Umbilical cord (tissue), 2 donors: ENCODE results near the gene FZR1. TPM values are rescaled to one million over a fixed set of nuclear protein-coding genes. Genes with fewer than 3 reads are reported as not detected.

Experiments
- DNase-seq: peaks from one replicate; pipeline ENCODE4 v3.0.0-alpha.2; 2015; ENCODE audit warnings: low spot score
- total RNA-seq: library from RNA; depleted of rRNA; stranded (reverse); fragments of >200 nt; gene quantifications from one replicate; pipeline ENCODE4 v1.2.3, GENCODE V29; 2014; ENCODE audit warnings: low replicate concordance; ENCODE audit not compliant: insufficient read depth

FZR1 gene
- total RNA-seq, 1 donor from 2014 or later: 27.7 TPM

DNA sequence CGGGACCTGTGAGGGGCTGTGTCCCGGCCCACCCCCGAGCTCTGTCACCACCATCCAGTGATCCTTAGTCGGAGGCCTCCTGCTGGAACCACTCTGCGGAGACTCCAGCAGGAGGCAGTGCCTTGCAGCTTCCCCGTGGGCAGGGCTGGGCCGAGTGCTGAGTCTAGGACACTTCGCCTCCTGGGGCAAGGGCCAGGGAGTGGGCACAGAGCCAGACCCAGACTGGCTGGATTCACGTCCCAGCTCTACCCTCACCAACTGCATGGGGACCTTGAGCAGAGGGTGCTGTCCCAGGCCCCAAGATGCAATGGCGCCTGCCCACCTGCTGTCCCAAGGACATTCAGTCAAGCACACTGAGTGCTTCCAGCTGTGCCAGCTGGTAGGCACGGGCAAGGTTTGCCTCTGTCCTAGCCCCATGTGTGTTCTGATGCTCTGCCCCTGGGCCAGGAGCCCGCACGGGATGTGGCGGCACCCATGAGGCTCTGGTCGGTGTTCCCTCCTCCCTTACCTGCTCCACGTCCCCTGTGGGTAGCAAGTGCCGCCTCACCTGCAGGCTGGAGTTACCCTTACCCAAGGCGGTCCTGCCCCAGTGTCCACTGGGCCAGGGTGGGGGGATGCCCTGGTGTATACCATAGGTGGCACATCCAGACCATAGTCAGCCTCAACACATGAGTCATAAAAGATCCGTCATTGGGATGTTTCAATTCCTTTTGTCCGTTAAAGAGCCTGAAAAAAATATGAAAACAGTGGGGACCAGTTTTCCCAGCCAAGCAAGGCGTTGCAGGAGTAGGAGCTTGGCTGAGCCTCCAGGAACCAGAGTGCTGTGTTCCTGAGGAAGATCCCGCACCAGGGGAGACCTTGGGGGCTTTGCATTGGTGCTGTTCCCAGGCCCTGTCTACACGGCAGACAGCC, 7.4 kb downstream of the FZR1 start:
- no peak for DNase-seq

DNA sequence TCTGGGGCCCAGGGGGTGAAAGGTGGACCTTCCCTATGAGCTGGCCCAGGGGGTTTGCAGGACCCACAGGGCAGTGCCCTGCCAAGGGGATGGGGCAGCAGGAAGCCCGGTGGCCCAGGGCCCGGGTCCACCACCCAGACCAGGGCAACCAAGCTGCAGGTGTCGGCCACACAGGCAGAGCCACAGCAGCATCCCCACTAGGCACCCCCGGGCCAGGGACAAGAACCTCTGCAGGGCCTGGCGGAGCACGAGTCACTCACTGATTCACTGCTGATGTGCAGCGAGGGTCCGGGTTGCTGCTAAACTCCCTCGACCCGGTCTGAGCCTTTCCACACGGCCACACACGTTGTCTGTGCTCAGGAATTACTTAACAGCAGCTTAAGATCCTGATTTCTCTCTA, 8.8 kb downstream of the FZR1 start:
- no peak for DNase-seq

DNA sequence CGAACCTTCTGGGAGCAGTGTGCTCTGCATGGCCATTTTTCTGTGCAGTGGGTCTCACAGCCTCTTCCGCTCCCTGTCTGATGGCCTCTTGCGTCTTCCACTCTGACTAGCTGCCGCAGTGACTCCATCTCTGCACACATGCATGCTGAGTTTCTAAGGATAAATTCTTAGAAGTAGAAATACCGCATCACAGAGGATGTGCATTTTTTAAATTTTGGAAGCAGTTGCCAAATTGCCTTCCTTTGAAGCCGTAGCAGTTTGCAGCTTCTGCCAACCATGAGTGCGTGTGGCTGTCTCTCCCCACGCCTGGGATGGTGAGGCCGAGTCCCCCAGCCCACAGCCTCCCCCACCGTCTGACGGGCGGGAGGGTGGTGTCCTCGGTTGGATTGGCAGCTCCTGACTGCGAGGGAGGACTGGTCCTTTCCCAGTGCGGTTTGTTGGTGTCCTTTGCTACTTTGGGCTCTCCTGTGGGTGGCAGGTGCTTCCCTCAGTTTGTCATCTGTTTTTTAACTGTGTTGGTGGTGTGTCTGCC, 9.8 kb downstream of the FZR1 start:
- no peak for DNase-seq

DNA sequence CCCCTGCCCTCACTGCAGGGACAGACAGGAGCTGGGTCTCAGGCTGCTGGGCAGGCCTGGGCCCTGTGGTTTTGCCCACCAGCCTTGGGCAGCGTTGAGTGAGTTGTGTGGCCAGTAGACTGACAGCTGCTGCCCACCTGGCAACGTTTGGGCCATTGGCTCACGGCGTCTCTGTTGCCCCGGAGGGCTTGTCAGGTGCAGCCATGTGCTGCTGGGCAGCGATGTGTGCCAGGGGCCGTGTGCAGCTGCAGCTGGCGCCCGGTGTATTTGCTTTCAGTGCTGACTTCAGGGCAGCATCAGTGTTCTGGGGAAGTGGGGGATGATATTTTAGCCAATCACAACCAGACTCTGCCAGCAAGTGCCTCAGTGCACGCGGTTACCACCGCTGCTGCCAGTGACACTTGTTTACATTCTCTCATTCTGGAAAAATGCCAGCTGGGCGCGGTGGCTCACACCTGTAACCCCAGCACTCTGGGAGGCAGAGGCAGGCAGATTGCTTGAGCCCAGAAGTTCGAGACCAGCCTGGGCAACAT, 10.6 kb downstream of the FZR1 start:
- no peak for DNase-seq

DNA sequence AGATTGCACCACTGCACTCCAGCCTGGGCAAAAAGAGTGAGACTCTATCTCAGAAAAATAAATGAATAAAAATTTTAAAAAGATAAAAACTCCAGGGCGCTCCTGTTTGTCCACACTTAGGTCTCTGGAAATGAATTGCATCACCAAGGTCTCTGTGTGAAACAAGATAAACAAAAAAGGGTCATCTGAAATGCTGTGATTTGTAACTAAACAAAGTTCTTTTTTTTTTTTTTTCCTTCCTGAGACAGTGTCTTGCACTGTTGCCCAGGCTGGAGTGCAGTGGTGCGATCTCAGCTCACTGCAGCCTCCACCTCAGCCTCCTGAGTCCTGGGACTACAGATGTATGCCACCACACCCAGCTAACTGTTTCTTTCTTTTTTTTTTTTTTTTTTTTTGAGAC, 11.5 kb downstream of the FZR1 start:
- DNase-seq: no peak

DNA sequence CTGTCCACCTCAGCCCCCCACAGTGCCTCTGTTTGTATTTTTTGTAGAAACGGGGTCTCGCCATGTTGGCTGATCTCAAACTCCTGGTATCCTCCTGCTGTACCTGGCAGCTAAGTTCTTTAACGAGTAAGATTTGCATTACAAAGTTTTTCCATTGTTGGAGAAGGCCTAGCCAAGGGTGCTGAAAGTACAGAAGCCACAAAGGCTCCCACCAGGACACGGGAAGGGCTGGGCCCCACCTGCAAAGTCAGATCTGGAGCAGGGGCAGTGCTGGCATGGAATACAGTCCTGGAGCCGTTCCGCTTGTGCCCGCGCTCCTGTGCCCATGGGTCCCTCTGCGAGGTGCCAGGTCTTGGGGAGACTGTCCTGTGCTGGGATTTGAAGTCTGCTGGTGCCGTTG, 12.1 kb downstream of the FZR1 start:
- DNase-seq: no peak

DNA sequence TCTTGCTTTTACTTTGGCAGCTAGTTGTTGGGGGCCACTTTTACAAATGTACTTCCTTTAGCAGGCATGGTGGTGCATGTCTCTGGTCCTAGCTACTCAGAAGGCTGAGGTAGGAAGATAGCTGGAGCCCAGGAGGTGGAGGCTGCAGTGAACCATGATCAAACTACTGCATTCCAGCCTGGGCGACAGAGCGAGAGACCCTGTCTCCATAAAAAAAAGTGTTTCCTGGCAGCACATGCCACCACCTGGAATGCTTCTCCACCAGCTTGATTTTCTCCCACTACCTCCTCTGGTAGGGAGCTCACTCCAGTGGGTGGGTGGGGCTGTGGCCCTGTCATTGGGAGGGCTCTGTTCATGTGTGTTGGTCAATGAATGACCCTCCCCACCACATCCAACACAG, 12.5 kb downstream of the FZR1 start:
- DNase-seq: no peak

DNA sequence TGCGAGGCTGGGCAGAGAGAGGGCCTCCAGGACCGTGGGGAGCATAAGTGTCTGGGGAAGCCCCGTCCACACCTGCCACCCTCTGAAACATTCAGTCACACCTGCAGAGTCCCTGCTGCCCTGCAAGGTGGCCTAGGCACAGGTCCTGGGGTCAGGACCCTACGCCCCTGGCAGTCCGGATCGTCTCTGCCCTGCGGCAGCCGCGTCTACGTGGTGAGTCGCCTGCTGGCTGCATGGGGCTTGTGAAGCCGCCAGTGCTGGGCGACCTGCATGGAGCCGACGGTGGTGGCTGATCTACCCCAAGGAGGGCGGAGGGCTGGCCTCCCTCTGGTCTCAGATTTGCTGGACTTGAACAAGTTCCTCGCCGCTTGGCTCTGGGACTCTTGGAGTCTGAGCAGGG, 13.0 kb downstream of the FZR1 start:
- DNase-seq: no peak

DNA sequence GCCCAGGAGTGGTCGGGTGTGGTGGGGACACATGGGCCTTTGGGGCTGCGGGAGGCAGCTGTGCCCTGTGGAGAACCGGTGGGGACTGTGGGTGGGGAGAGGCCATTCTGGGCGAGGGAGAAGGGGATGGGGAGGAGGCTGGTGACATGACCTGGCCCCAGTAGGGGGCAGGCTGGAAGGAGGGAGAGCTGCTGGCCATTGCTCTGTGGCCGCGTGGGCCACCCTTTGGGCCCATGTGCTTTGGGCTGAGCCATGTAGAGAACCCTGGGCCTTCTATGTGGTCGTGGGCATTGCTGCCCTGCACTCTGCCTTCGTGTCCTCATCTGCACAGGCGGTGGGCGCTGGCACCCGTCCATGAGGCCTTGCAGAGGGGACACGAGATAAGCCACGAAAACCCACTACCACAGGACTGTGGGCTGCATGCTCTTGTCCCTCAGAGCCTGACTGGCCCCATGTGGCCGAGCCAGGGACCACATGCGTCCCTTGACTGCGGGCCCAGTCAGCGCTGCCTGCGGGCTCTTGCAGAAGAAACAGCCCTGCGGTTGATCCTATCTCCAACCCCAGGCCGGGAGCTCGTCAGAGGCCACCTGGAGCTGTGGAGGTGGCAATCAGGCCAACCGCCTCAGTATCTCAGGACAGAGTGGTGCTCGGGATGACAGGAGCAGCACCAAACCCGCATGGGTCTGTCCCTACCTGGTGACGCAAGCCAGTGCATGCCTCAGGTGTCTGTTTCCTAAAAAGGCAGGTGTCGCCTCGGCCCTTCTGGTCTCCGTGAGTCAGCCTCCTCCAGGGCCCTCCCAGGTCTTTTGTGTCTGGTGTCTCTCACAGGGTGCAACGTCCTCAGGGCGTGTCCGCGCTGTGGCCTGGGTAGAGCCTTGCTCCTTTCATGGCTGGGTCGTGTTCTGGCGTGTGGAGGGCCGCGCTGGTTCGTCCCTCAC, 14.3 kb downstream of the FZR1 start:
- peak; percentile 35 for DNase-seq

DNA sequence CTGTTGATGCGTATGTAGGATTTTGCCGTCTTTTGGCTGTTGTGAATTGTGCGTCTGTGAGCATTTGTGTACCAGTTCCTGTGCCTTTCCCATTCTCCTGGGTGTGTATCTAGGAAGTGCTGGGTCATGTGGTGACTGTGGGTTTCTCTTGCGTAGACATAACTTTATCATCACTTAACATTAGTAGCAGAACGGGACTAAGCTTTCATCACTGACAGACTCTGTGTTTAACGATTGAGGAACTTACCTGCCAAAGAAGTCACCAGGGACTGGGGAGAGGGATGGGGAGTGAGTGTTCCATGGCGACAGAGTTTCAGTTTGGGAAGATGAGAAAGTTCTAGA, 15.0 kb downstream of the FZR1 start:
- DNase-seq: no peak

DNA sequence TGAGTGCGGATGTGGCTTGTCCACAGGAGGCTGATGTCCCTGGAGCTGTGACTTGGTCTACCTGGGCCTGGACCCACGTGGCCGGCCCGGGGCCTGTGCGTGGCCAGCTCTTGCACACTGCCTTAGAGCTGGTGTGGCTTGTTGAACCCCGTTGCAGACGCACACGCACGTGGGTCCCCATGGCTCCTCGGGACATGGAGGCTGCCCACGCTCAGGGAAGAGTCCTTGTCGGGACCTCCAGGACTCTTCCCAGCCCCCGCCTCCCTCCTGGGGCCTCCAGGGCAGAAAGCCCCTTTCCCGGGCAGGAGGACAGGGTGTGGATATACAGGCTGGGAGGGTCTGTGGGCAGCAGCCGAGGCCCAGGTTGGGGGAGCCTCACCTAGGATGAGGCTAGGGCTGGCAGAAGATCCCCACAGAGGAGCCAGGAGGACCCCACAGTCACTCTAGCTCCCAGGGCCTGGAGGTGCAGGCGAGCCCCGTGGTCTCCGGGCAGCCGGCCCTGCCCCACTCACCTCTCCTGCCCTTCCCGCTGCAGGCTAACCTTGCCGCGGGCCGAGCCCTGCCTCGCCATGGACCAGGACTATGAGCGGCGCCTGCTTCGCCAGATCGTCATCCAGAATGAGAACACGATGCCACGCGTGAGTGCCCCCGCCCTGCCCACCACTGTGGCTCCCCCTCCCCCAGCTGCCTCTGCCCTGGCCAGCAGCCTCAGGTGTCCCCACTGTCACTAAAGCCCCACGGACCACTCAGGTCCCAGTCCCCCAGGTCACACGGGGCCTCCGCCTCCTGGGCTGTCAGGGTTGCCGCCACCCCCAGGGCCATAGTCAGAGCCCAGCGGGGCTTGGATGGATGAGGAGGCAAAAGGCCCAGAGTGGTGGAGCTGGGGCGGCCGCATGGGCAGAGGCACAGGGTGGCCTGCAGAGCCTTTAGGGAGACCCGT, 16.6 kb downstream of the FZR1 start:
- no peak for DNase-seq

DNA sequence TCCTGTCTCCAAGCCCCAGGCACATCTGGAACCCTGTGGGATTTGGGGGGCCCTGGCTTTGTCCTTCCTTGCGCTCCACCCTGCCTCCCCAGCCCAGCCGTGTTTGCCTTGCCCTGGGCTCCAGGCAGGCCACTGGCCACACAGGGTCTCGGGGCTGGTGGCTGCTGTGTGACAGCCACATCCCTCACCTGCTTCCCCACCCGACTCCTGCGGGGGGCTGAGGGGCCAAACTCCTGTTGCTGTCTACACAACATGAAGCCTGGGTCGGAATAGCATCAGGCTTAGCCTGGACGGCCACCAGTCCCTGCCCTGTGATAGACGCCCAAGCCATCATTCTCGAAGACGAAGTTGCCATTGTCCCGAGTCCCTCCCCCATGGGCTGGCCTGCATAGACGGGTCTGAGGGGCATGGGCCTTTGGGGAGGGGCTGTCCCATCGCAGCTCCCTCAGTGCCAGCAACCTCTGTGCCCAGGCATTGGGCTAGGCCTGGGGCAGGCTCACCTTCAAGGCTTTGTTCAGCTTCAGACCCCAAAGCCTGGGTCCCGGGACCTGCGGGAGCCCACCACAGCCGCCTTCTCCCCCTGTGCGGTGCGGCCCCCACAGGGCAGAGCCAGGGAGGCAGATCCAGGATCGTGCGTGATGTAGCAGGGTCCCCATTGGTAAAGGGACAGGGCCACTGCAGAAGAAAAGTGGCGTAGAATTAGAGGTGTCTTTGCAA, 17.4 kb downstream of the FZR1 start:
- DNase-seq: no peak

DNA sequence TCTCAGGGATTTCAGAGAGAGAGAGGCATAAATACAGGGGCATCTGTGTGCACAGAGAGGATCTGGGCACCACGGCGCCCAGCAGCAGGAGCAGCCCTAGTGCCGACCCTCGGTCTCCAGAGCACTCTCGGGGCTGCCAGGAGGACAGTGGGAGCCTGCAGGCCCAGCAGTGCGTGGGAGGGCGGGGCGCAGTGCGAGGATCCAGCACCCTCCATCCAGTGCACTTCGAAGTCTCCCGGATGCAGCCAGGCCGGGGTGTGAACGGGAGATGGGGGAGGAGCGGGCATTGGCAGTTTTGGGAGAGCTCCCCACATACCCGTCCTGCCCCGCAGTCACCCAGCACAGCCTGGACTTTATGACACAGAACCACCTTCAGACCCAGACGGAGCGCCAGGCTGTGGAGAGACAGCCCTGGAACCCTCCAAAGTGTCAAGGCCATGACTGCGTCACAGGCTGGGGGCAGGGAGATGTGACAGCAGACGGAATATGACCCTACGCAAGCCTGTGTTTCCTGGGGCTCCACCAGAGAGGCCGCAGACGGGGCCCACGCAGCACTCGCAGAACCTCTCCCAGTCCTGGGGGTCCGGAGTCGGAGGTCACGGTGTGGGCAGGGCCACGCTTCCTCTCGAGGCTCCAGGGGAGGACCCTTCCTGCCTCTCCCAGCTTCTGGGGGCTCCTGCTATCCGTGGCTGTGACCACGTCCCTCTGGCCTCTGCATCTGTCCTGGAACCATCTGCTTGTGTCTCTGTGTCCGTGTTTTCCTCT, 18.1 kb downstream of the FZR1 start:
- no peak for DNase-seq

DNA sequence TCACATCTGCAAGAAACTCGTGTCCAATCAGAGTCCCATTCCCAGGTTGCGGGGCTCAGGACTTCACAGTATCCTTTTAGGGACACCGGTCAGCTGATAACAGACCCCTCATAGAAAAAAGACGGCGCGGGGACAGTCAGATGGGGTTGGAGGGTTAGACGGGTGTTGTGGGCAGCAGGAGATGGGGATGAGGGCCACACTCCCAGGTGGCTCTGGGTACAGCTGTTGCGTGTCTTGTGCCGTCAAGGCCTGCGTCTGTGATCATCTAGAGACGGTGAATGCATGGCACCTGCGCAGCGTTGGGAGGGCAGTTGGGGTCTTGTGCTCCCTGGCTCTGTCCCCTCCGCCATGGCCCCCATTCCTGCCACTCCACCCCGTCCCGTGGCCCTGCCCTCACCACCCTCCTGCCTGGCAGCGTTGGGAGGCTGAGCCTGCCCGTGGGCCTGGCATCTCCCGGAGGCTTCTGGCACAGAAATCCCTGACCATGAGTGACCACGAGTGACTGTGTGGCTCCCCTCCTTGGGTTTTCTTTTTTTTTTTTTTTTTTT, 18.9 kb downstream of the FZR1 start:
- no peak for DNase-seq

DNA sequence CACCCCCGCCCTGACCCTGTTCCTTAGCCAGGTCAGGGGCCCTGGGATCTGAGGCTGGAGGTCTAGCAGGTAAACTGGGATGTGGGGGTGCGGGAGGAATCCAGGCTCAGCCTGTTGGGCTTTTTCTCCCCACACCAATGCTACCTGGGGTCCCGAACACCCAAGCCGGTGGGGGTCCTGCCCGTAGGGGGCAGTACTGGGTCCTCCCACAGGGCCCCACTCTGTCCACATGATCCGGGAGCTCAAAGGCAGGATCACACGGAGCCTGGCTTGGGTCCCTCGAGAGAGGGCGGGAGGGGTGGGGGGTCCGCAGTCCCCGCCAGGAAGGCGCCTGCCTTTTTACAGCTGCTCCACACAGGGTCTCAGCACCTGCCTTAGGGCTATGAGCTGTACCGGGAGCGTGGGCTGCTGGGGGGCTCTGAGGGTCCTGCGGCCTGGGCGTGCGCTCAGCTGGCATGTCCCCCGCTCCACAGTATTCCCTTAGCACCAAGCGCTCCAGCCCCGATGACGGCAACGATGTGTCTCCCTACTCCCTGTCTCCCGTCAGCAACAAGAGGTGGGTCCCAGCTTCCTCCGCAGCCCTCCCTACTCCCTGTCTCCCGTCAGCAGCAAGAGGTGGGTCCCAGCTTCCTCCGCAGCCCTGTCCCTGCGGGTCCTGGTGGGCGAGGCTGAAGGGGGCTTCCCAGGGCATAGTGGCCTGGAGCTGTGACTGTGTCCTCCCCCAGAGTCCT, 20.6 kb downstream of the FZR1 start:
- no peak for DNase-seq

DNA sequence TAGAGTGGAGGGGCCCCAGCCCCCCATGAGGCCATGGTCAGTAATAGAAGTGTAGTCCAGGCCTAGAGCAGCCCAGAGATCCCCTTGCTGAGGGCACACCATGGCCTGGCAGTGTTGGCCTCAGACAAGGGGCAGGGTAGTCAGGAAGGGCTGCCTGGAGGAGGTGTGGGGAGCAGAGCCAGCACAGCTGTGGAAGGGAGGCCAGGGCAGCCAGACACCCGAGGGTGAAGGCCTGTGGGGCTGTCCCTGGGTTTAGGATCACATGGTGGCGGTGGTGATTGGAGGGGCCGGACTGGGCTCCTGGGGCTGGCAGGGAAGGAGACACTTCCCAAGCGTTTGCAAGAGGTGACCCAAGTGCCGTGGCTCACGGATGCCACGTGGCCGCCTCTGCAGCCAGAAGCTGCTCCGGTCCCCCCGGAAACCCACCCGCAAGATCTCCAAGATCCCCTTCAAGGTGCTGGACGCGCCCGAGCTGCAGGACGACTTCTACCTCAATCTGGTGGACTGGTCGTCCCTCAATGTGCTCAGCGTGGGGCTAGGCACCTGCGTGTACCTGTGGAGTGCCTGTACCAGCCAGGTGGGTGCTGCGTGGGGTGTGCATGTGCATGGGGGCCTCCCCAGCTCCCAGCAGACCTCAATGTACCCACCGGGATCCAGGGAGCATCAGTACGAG, 21.3 kb downstream of the FZR1 start:
- no peak for DNase-seq

DNA sequence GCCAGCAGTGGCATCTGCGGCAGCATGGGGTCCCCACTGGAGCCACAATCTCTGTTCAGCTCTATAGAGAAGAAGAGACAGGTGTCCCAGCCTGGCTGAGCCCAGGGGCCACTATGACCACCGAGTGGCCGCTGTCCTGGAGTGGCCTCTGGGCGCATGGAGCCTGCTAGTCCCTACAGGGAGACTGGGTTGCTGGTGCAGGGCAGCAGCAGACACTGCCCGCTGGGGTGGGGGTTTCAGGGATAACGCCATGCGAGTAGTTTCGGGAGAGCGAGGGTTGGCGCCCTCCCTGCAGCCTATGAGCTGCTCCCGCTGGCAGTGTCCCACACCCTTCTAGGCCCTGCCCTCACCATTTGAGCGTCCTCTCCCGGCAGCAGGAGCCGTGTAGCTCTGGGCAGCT, 22.0 kb downstream of the FZR1 start:
- DNase-seq: no peak
